Left lung (tissue), 10 donors: Measurements from ENCODE around the gene PCNX2. TPM values are rescaled to one million over a fixed set of nuclear protein-coding genes. Genes with fewer than 3 reads are reported as not detected.

Experiments
- ATAC-seq: fragments of 200-7000 bp; cut with Tn5 transposase; one replicate; pipeline ENCODE4 v1.9.1; 2020; ENCODE audit warnings: moderate library complexity
- DNase-seq, 4 donors: peaks; one replicate each; pipeline ENCODE4 v3.0.0-alpha.2; 2013 to 2020
- H3K27ac ChIP-seq, 2 donors: fragments of 200-600 bp; sonication (generic) in 1 of 2; one replicate each; pipeline versions ENCODE4 v1.5.0 to v1.8.0; 2020 to 2021
- H3K27me3 ChIP-seq, 2 donors: fragments of 200-600 bp; sonication (generic) in 1 of 2; one replicate each; pipeline versions ENCODE4 v1.5.0 to v1.8.0; 2020 to 2021
- H3K36me3 ChIP-seq, 2 donors: fragments of 200-600 bp; sonication (generic) in 1 of 2; one replicate each; pipeline versions ENCODE4 v1.5.0 to v1.8.0; 2020 to 2021
- H3K4me1 ChIP-seq, 2 donors: fragments of 200-600 bp; one replicate each; pipeline ENCODE4 v1.8.0; 2021
- H3K4me3 ChIP-seq, 2 donors: fragments of 200-600 bp; sonication (generic) in 1 of 2; one replicate each; pipeline versions ENCODE4 v1.5.0 to v1.8.0; 2020 to 2021; ENCODE audit warnings: mild to moderate bottlenecking in 1 of 2
- H3K9me3 ChIP-seq, 2 donors: fragments of 200-600 bp; sonication (generic) in 1 of 2; one replicate each; pipeline versions ENCODE4 v1.5.0 to v1.8.0; 2020 to 2021
- CTCF ChIP-seq, 2 donors: fragments of 200-600 bp; sonication (generic) in 1 of 2; IDR thresholded peaks; one replicate each; pipeline versions ENCODE4 v1.5.0 to v1.8.0; 2021; ENCODE audit warnings: antibody characterized with exemption in 2 of 2
- intact Hi-C, 2 donors: fragments of 100-400 bp; cut with DNase I; formaldehyde crosslinking; loops; one replicate each; pipeline versions ENCODE4 v1.11.2 to v1.14.2; 2022
- polyA plus RNA-seq, 6 donors: library from polyadenylated mRNA; unstranded; fragments of 120-200 nt; gene quantifications; one replicate each; pipeline ENCODE4 v1.2.1, GENCODE V29; 2013; ENCODE audit not compliant: insufficient read length in 6 of 6
- total RNA-seq, 2 donors: library from RNA; stranded (reverse); fragmentation: NEBNext Ultra II Directional; extraction: Animal tissue kit (Norgen Biotek cat#: 25700); gene quantifications; one replicate each; pipeline ENCODE4 v1.2.1, GENCODE V29; 2021
- donor health status: DM: no; HTN: yes; CAD: no.
- donor health status: DM: no; HTN: no; CAD: no.

The PCNX2 gene
- total and polyA plus RNA-seq, 8 donors = 9.2 to 14.7 (median 11.3) TPM

DNA sequence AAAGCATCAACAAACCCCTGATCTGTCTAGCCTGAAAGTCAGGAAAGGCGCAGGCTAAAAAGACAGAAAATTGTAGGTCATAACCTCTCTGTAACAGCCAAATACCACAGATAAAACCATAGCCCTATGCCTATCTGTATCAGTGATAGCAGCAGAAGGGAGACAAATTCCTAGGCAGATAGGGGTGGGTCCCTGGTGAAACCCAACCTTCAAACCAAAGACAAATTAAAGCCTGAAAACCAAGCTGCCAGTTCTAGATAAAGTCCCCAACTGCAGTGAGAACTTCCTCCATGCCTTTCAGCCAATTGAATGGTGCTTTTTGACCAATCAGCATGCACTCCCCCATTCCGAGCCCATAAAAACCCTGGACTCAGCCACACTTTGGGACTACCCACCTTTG lies 229.8 kb downstream of the PCNX2 start:
- H3K36me3 ChIP-seq = no peaks in the 10 kb centered on the region
- H3K4me3 ChIP-seq = no peak overlapping the region
- no peaks in the 10 kb centered on the region for H3K27me3 ChIP-seq
- intact Hi-C loops = no loop called here
- TF ChIP-seq CTCF (IDR thresholded peaks at IDR 0.05) = no peak
- no peak overlapping the region for H3K27ac ChIP-seq
- ATAC-seq (no peak), DNase-seq (no peak)
- no peaks in the 10 kb centered on the region for H3K9me3 ChIP-seq
- no peaks in the 10 kb centered on the region for H3K4me1 ChIP-seq

GRCh38 chr1:233064988-233065387 lies 230.5 kb downstream of the PCNX2 start:
- ATAC-seq (no peak), DNase-seq (no peak)
- intact Hi-C loops = no loop called here
- H3K4me3 ChIP-seq = no peak overlapping the region
- H3K27me3 ChIP-seq = no peaks in the 10 kb centered on the region
- no peaks in the 10 kb centered on the region for H3K4me1 ChIP-seq
- H3K27ac ChIP-seq = no peak overlapping the region
- no peak for TF ChIP-seq CTCF (IDR thresholded peaks at IDR 0.05)
- H3K9me3 ChIP-seq = no peaks in the 10 kb centered on the region
- H3K36me3 ChIP-seq = no peaks in the 10 kb centered on the region

DNA sequence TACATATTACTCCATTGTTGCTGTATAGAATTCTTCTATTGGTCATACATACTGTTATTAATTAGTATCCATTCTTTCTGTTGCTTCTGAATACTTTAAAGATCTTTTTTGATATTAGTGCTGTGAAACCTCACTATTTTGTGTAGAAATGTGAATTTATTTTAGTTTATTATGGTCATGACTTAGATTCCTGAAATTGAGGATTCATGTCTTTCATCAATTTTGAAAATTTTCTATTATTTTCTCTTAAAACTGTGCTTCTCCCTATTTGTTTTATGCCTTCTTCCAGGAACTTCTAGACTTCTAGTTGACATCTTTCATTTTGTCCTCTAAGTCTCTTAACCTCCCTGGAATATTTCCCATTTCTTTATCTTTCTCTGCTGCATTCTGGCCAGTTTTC lies 232.1 kb downstream of the PCNX2 start:
- Histone ChIP-seq H3K27ac (no peak overlapping the region), H3K4me1 (no peaks in the 10 kb centered on the region), H3K4me3 (no peak overlapping the region), H3K36me3 (no peaks in the 10 kb centered on the region), H3K27me3 (no peaks in the 10 kb centered on the region), H3K9me3 (no peaks in the 10 kb centered on the region)
- ATAC-seq (no peak), DNase-seq (no peak)
- intact Hi-C loops = no loop called here
- no peak for TF ChIP-seq CTCF (IDR thresholded peaks at IDR 0.05)

- Histone ChIP-seq H3K9me3 (no peaks in the 10 kb centered on the region), H3K27me3 (no peaks in the 10 kb centered on the region), H3K36me3 (no peaks in the 10 kb centered on the region), H3K4me3 (no peak overlapping the region), H3K4me1 (no peaks in the 10 kb centered on the region), H3K27ac (no peak overlapping the region)
- no peak for TF ChIP-seq CTCF (IDR thresholded peaks at IDR 0.05)
- ATAC-seq (no peak), DNase-seq (no peak)
- intact Hi-C loops = no loop called here
Observed at GRCh38 chr1:233061265-233061664, 234.3 kb downstream of the PCNX2 start.

- ATAC-seq (no peak), DNase-seq (no peak)
- Histone ChIP-seq H3K27me3 (no peaks in the 10 kb centered on the region), H3K36me3 (no peaks in the 10 kb centered on the region), H3K27ac (no peak overlapping the region), H3K4me3 (no peak overlapping the region), H3K4me1 (no peaks in the 10 kb centered on the region), H3K9me3 (no peaks in the 10 kb centered on the region)
- no peak for TF ChIP-seq CTCF (IDR thresholded peaks at IDR 0.05)
- intact Hi-C loops = no loop called here
Observed at GRCh38 chr1:233060461-233060994, 235.0 kb downstream of the PCNX2 start.
